GM21526 (cell line): ENCODE data around the gene RHOT2.

ENCODE experiments used
- ATAC-seq: cut with Tn5 transposase; IDR thresholded peaks from one replicate; pipeline ENCODE4 v1.9.1; 2021; ENCODE audit warnings: moderate library complexity; ENCODE audit not compliant: unreplicated experiment, low FRiP score

RHOT2 gene

DNA sequence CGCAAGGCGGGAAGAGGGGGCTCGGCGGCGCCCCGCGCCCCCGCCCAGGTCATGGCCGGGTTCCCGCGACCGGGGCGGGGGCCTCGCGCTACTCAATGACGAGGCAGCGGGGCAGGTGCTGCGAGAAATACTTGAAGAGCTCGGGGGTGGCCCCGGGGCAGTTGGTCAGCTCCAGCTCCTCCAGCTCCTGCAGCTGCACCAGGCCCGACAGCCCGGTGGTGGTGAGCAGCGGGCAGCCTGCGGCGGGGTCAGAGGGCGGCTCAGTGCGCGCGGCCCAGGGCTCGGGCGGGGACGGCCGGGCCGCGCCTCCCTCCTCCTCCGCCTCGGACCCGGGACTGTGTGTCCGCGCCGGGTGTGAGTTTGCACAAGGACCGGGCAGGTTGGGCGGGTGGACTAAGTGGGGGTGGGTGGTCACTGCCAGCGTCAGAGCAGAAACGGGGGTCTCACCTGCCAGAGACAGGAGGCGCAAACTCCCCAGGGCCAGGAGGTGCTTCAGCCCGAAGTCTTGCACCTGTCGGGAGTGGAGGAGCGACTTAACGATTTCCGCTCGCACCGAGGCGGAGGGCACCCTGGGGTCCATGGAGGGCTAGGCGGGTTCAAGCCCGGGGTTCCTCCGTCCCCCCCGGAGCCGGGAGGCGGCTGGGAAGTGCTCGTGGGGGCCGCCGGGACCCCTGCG, 26.4 kb downstream of the RHOT2 start:
- no peak for ATAC-seq

DNA sequence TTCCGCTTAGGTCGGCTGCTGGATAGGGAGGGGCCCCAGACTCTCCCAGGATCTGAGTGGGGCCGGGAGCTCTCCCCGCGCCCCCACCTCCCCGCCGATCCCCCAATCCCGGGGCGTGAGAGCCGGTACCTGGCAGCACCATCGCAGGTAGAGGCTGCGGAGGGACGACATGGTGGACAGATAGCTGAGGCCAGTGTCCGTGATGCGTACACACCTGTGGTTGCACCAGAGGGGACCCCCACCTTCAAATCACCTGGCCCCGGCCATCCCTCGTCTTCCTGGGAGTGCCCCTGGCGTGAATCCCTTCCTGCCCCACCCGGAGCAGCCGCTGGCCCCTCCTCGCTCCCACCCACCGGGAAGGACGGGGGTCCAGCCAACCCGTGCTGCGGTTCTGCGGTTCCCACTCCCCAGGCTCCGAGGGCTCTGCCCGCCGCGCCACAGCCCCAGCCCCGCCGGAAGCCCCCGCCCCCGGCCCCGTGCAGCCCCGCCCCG, 27.0 kb downstream of the RHOT2 start:
- ATAC-seq = no peak

DNA sequence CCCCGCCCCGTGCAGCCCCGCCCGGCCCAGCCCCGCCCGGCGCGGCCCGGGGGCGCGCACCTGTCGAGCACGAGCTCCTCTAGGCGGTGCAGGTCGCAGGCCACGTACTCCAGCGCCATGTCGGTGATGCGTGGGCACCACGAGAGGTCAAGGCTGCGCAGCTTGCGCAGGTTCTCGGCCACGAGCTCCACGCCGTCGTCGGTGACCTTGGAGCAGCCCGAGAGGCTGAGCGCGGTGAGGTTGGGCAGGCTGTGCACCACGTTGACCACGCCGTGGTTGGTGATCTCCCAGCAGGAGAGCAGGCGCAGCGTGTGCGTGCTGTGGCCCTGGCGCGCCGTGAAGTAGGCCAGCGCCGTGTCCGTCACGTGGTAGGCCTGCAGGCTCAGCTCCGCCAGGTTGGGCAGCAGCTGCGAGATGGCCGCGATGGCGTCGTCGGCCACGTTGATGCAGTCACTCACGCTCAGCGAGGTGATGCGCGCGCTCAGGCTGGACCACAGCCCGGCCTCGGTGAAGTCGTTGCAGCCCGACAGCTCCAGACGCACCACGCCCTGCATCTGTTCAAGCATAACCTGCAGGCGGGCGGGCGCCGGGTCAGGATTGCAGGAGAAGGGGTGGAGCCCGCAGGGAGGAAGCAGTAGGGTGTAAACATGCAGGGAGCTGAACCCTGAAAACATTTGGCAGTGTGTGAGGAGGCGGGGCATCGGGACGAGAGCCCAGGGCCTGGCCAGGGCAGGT, 27.6 kb downstream of the RHOT2 start:
- no peak for ATAC-seq

DNA sequence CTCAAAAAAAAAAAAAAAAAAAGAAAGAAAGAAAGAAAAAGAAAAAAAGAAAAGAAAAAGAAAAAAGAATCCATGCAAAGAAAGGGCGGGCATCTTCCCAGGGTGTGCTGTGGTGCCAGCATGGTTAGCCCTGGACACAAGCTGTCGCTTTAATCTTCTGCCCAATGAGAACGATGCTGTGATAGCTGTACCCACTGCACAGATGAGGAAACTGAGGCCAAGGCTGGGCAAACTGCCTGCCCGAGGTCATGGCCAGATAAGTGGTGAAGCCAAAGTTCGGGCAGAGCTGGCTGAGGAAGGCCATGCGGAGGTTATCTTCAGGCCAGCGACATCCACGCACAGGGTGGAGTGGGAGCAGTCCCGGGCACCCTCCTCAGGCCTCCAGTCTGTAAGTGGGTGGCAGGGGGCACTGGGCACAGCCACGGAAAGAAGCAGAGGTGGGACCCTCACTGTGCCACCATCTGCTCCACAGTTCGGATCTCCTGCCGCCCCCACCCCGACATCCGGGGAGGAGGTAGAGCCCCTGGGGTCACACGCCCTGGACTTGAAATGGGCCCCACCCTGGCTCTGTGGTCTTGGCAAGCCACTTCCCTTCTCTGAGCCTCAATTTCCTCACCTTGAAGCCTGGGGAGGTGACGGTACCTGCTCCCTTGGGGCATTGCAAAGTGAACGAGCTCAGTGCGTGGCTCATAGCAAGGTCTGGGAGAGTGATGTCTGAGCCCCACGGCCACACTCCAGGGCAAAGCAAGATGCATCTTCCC, 31.2 kb downstream of the RHOT2 start:
- ATAC-seq = no peak

DNA sequence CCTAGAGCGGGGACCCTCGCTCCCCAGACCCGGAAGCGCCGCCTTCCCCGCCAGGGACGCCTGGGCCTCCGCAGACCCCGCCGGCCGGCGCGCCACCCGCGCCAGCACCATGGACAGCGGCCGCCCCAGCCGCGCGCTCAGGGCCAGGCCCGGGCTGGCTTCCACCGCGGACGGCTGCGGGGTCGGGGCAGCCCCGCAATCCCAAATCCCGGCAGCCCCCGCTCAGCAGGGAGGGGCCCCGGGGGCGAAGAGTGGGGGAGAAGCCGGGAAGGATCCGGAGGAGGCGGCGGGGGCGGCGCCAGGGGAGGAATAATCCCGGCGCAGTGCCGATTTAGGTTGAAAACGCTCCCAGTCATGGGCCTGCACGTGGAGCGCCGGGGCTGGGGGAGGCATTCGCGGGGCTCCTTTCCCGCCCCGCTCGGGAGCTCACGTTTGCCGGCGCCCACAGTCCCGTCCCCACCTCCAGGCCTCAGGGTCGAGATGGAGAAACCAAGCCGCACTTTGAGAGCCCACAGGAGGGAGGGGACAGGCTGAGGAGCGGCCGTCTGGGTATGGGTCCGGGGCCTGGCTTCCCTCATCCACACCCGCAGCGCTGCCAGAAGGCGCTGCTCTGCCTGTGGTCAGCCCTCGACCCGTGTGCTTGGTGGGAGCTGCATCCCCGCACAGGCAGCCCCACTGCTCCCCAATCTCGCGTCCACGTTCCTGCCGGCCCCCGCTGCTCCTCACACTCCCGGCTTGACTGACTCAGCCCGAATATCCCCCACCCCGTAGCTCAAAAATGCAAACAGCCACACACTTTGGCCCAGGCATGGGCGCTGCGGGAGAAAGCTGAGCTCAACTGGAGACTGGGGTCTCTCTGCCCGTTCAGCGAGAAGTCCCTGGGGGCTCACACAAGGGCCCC, 33.0 kb downstream of the RHOT2 start:
- no peak for ATAC-seq

DNA sequence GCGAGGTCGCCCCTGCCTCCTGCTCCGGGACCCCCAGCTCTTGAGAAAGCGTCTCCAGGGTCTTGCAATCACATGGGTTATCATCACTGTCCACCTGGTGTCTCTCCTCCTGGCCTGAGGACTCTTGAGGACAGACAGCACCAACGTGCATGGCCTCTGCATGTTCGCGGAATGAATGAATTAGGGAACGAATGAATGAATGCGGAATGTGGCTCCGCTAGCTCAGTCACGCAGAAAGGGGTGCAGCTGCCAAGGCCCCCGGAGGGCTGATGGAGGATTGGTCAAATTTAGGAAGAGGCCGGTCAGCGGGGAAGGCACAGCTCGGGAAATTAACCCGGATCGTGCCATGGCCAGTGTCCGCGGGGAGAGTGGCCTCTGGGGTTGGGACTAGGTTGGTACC, 34.4 kb downstream of the RHOT2 start:
- no peak for ATAC-seq

DNA sequence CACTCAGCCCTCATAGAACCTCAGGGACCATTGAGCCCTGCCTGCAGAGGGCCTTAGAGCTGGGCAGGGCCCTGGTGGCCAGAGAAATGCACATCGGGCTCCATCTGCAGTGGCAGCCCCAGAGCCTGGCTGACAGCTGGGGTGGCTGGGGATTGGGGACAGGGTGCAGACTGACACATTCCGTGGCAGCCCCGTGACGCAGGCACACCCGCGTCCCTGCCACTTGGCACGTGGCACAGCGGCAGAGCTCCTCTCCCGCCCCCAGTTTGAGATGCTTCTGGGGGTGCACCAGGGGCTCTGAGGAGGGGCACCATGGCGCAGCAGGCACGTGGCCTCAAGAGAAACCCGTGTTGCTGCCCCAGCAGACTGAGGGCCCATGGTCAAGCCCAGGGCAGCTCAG, 35.5 kb downstream of the RHOT2 start:
- ATAC-seq = no peak

DNA sequence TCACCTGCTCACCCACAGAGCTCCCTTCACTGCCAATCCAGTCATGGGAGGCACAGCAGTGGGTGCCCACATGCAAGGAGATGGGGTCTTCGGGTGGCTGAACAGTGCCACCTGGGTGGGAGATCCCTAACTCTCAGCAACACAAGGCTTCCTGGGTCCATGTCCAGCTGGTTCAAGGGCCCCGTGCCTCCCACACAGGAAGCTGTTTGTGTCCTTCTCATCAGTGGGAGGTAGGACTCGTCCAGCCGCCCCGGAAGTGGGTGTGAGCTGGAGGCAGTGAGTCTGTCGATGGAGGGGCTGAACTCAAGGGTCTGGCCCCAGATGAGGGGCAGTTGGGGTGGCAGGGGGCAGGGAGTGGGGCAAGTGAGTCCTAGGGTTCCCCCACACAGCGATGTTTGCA, 36.1 kb downstream of the RHOT2 start:
- ATAC-seq = no peak

DNA sequence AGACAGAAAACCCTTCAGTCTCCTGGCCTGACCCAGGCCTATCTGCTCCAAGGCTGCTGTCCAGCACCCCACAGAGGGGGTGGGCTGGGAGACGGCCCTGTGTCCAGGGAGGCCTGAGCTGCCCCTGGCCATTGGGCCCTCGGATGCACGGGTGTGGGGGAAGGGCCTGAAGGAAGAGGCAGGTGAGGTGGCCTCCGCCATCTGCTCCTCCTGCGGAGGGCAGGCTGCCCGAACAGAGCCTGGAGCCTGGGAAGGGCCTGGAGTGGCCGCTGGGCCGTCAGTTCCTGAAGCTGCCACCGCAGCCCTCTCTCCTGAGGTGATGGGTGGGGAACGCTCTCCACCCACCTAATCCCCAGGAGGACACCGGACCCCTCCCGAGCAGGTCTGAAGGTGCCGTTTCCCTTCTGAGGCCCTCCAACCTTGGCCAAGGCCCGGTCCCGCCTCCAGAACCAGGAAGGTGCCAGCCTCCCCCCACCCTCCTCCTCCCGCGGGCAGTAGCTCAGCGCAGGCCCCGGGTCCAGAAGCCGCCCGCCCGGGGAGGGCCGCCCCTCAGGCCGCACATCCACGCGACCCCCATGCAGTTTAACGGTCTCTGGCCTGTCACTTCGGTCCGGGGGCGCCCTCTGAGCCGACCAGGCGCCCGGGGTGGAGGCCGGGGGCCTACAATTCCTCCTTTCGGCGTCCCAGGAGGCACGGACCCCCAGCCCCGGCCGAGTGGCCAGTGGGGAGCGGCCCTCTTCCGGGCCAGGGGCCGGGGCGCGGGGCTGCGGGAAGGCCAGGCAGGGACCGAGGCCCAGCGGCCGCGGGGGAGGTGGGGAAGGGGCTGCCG, 36.8 kb downstream of the RHOT2 start:
- ATAC-seq = no peak

DNA sequence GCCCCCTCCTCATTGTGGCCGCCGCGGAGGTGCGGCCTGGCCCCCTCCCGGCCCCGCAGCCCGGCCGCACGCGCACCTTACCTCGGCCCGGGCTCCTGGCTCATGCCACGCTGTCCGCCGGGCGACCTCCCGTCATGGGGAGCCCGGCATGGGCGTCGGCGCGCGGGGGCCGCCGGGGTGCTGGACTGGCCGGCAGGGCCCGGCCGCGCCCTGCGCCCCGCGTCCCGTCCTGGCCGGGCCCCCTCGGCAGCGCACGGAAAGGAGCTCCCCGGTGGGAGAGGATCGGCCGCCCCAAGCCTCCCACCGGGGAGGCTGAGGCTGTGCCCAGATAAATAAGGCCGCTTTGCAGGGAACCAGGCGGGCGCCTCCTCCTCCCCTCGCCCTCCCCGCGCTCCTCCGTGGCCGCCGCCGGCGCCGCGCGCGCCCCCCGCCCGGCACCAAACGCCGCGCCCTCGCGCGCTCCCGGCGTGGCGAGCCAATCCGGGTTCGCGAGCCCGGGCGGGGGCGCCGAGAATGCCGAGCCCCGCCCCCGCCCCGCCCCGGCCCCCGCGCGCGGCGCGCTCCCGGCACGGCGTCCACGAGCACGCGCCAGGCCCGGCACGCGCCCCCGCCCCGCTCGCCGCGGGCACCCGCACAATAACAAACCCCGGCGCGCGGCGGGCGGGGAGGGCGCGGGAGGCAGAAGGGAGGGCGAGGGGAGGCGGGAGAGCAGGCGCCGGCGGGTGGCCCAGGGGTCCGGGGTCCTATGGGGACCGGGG, 37.7 kb downstream of the RHOT2 start, which contains the start of gene FBXL16:
TSS of gene FBXL16 (minus strand) at position 371 of the 758 bp plus-strand sequence. CDS start 8,396 bp downstream, outside the sequence.
- ATAC-seq = no peak

DNA sequence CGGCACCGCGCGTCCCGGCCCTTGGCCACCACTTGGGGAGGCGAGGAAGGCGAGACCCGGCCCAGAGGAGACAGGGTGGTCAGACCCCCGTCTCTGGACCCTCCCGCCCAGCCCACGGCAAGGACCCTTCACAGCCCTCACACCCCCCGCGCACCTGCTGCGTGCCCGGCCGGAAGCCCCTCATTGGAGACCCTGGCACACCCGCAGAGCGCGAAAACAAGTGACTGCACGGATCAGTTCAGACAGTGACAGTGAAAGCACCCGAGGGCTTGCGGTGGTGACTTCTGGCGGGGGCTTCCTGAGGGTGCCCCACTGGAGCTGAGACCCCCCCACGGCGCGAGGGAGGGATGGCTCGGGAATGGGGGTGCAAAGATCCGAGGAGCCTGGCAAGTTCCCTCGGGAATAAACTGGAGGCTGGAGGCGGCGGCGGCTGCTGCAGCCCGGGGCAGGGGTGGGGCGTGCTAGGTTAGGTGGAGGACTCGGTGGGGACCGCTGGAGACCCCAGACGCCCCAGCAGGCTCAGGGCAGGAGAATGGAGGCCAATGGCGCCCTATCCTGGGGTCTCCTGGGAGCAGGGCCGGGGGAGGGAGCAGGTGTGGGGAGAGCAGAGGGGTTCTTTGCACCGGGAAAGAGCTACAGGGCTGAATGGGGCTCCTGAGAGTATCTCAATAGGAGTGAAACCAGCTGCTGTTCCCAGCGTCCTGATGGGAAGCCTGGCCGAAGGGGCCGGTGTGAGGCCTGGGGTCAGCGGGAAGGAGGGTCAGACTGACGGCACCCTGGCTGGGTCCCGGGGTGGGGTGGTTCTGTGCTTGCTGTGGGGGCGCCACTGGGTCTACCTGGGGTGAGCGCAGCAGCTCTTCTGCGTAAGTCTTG, 38.5 kb downstream of the RHOT2 start:
- no peak for ATAC-seq

DNA sequence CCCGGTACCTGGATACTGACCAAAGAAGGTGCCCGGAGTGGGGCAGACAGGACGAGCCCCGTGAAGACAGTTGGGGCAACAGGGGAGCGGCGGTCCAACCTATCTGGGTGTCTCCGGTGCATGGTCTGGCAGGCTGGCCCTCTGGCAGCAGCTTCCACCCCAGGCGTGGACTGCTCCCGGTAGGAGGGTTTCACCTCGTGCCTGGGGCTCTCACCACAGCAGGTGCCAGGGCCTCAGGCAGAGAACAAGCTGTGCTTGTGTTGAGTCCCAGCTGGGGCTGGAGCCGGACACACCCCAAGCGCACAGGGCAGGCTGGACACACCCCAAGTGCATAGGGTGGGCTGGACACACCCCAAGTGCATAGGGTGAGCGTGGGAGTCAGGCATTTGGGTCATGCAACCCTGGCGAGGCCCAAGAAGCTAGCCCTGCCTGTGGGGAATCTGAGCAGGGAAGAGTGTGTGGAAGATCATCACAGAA, 39.2 kb downstream of the RHOT2 start:
- no peak for ATAC-seq

DNA sequence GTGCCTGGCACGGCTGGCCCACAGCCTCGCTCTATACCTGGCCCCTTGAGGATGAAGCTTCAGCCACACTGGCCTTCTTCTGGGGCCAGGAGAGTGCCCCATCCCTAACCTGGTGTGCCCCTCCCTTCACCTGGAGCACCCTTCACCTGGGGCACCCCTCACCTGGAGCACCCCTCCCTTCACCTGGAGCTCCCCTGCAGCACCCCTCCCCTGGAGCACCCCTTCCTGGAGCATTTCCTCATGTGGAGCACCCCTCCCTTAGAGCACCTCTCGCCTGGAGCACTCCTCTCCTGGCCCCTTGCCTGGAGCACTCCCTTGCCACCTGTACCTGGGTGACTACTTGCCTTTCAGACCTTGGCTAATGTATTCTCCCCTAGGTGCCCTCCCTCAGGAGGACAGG, 40.1 kb downstream of the RHOT2 start:
- ATAC-seq = no peak

DNA sequence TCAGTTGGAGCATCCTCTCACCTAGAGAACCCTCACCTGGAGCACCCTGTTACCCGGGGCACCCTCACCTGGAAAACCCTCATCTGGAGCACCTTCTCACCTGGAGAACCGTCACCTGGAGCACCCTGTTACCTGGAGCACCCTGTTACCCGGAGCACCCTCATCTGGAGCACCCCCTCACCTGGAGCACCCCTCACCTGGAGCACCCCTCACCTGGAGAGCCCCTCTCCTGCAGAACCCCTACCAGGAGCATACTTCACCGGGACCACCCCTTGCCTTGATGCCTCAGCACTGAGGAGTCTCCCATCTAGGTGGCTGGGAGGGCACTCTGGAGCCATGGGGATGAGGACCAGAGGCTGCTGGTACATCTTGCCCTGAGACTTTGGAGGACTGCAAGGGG, 41.0 kb downstream of the RHOT2 start:
- ATAC-seq = no peak

DNA sequence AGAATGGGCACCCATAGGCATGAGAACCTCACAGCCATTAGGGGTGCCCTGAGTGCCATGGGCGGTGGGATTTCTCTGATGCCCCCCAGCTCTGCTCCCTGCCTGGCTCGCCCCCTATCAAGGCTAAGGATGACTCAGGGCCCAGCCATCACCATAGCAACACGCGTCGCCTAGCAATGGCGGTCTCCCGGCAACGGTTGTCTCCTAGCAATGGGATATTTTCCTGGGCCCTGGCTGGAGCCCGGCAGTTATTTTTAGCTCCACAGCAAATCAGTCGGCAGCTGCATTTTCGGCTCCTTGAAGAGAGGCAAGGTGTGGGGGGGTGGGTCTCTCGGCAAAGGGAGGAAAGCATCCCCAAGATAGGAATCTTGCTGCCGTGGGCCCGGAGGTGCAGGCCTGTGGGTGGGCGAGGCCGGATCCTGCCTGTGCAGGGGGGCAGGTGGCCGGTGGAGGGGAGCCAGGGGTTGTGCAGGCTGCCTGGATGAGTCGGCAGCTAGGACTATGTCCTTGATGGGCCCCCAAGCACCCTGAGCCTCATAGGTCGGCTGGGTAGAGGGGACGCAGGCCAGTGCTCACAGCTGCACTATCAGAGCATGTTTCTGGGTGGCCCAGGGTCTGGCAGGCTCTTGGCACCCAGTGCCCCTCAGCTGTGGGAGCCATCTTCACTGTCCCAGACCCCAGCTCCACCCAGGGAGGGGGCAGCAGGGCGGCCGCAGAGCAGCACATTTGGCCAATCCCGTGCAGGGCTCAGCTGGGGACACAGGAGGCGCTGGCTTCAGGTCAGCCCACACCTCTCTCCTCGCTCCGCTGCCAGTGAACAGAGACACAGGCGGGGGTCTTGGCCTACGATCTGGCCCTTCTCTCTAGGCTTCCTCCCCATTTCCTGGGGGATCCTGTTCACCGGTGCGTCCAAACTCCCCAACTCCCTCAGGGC, 41.9 kb downstream of the RHOT2 start:
- ATAC-seq = no peak

DNA sequence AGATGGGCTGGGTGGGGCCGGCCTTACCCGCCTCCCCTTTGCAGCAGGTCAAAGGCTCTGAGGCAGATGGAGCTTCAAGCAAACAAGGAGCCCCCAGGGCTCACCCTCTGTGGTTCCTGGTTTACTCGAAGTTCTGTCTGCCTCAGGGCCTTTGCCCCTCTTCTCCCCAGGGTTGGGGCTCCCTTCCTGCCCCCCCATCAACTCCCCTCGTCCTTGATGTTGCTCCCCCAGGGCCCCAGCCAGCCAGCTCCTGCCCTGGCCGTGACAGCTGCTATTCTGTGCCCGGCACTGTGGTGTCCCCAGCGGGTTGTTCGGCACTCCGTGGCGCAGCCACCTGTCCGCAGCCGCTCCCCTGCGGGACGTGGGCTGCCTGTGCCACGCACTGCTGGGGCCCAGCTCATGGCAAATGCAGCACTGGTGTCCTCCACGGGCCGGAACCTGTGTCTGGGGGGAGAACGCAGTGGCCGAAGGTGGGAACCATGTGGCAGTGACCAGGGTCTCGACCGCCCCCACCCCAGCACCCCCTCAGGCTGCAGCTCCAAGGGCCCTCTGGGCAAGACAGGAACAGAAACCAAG, 42.7 kb downstream of the RHOT2 start:
- ATAC-seq = no peak
